Fibroblast of the aortic adventitia (primary cell): ENCODE measurements around the gene B3GNT2. TPM values are rescaled to one million over a fixed set of nuclear protein-coding genes. Genes with fewer than 3 reads are reported as not detected.

Experiments used
- DNase-seq: peaks from one replicate; pipeline ENCODE4 v3.0.0-alpha.2; 2010; ENCODE audit warnings: low read depth
- H3K4me3 ChIP-seq: 2 replicates; pipeline ENCODE4 v1.5.1; 2011; ENCODE audit warnings: low read depth, mild to moderate bottlenecking, control low read depth, low read length, moderate library complexity
- CTCF ChIP-seq: IDR thresholded peaks from 2 replicates; pipeline ENCODE4 v1.5.1; 2011; ENCODE audit warnings: mild to moderate bottlenecking, low read length, control low read depth, inconsistent platforms; ENCODE audit not compliant: insufficient read depth
- total RNA-seq: library from RNA; depleted of rRNA; stranded (reverse); fragments of >200 nt; gene quantifications from 2 replicates; pipeline ENCODE4 v1.2.3, GENCODE V29; 2012; ENCODE audit warnings: low replicate concordance

B3GNT2 gene
- total RNA-seq, 1 donor: 14.2 TPM

- no peak overlapping the region for H3K4me3 ChIP-seq
- DNase-seq: no peak
- no peak for TF ChIP-seq CTCF
These were observed 18.4 kb upstream of the B3GNT2 start for GRCh38 chr2:62177392-62178049.

GRCh38 chr2:62178741-62179271 lies 17.1 kb upstream of the B3GNT2 start:
- no peak for TF ChIP-seq CTCF
- DNase-seq: peak; percentile 72
- H3K4me3 ChIP-seq: no peak overlapping the region

- no peak overlapping the region for H3K4me3 ChIP-seq
- no peak for DNase-seq
- TF ChIP-seq CTCF: no peak
These were observed 14.9 kb upstream of the B3GNT2 start for GRCh38 chr2:62180975-62181374.

GRCh38 chr2:62181843-62182242 lies 14.1 kb upstream of the B3GNT2 start:
- no peak overlapping the region for H3K4me3 ChIP-seq
- TF ChIP-seq CTCF: no peak
- no peak for DNase-seq

GRCh38 chr2:62184512-62185230 lies 11.2 kb upstream of the B3GNT2 start:
- no peak overlapping the region for H3K4me3 ChIP-seq
- DNase-seq: no peak
- no peak for TF ChIP-seq CTCF

- no peak for DNase-seq
- H3K4me3 ChIP-seq: no peak overlapping the region
- TF ChIP-seq CTCF: no peak
These were observed 10.3 kb upstream of the B3GNT2 start for GRCh38 chr2:62185475-62186155.
